ENCODE results near the gene TDRD6. TPM values are rescaled to one million over a fixed set of nuclear protein-coding genes. Genes with fewer than 3 reads are reported as not detected.

TDRD6 gene
- total and polyA plus RNA-seq, 4 donors, result 1.0 to 1.8 (median 1.6) TPM; not detected in 1

DNA sequence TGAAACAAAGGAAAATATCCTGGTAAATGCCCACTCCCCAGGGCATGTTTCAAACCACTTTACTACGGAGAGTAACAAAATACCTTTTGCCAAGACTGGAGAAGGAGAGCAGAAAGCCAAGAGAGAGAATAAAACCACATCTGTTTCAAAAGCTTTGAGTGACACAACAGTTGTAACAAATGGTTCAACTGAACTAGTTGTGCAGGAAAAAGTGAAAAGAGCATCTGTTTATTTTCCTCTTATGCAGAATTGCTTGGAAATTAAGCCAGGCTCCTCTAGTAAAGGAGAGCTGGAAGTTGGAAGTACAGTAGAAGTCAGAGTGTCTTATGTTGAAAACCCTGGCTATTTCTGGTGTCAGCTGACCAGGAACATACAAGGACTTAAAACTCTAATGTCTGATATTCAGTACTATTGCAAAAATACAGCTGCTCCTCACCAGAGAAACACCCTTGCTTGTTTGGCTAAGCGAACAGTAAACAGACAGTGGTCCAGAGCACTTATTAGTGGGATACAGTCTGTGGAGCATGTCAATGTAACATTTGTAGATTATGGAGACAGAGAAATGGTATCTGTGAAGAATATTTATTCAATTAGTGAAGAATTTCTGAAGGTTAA, 2.6 kb downstream of the TDRD6 start:
- H3K4me1 ChIP-seq (ENCODE audit: control insufficient read depth in 1 of 2, insufficient read depth in 2 of 2, low read length in 2 of 2), result no peaks in the 10 kb centered on the region
- DNase-seq, result no peak
- no peaks in the 10 kb centered on the region for H3K36me3 ChIP-seq (ENCODE audit: control insufficient read depth in 1 of 2, insufficient read depth in 2 of 2, low read length in 1 of 2)
- ATAC-seq (ENCODE audit: low FRiP score), result no peak
- no peak overlapping the region for H3K27ac ChIP-seq (ENCODE audit: low read depth in 1 of 2, low read length in 2 of 2)
- no peak overlapping the region for H3K4me3 ChIP-seq (ENCODE audit: low read length in 2 of 2)
- intact Hi-C loops (cut with DNase I), result no loop called here
- H3K27me3 ChIP-seq (ENCODE audit: control insufficient read depth in 1 of 2, insufficient read depth in 2 of 2, low read length in 1 of 2), result no peaks in the 10 kb centered on the region
- 78 to 84% methylated on average over 2 of the region's 2 CpGs for WGBS, 2 donors
- H3K9me3 ChIP-seq (ENCODE audit: control insufficient read depth, low read length), result no peaks in the 10 kb centered on the region

DNA sequence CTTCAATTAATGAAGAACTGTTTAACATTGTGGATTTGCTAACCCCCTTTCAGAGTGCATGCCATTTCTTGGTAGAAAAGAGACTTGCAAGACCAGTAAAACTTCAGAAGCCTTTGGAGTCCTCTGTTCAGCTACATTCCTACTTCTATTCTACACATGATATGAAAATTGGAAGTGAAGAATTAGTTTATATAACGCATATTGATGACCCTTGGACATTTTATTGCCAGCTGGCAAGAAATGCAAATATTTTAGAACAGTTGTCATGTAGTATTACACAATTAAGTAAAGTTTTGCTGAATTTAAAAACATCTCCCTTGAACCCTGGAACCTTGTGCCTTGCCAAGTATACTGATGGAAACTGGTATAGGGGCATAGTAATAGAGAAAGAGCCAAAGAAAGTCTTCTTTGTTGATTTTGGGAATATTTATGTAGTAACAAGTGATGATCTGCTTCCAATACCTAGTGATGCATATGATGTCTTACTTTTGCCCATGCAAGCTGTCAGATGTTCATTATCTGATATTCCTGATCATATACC, 3.3 kb downstream of the TDRD6 start:
- 74 to 91% methylated on average over 1 of the region's 1 CpG for WGBS, 2 donors
- no peaks in the 10 kb centered on the region for H3K36me3 ChIP-seq (ENCODE audit: control insufficient read depth in 1 of 2, insufficient read depth in 2 of 2, low read length in 1 of 2)
- ATAC-seq (ENCODE audit: low FRiP score), result no peak
- DNase-seq, result no peak
- H3K9me3 ChIP-seq (ENCODE audit: control insufficient read depth, low read length), result no peaks in the 10 kb centered on the region
- no peak overlapping the region for H3K27ac ChIP-seq (ENCODE audit: low read depth in 1 of 2, low read length in 2 of 2)
- H3K4me1 ChIP-seq (ENCODE audit: control insufficient read depth in 1 of 2, insufficient read depth in 2 of 2, low read length in 2 of 2), result no peaks in the 10 kb centered on the region
- no peak overlapping the region for H3K4me3 ChIP-seq (ENCODE audit: low read length in 2 of 2)
- no peaks in the 10 kb centered on the region for H3K27me3 ChIP-seq (ENCODE audit: control insufficient read depth in 1 of 2, insufficient read depth in 2 of 2, low read length in 1 of 2)
- intact Hi-C loops (cut with DNase I), result no loop called here

DNA sequence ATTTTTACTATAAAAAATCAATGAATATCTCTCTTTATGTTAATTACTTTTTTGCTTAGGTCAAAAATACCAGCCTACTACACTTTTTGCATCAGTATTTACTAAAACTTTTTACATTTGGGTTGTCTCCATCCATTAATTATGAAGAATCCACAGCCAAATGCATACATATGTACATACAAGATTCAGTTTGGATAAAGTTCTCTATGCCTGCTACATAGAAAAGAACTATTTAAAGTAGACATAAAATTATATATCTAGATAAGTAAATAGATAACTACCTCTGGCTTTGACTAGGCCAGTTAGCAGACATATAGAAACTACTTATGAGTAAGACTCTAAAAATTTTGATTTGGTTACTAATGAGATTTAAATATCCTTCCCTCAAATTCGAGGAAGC, 12.3 kb downstream of the TDRD6 start:
- DNase-seq (no peak), ATAC-seq (ENCODE audit: low FRiP score) (no peak)
- WGBS, 2 donors, result 84 to 87% methylated on average over 1 of the region's 1 CpG
- Histone ChIP-seq H3K4me3 (ENCODE audit: low read length in 2 of 2) (no peak overlapping the region), H3K9me3 (ENCODE audit: control insufficient read depth, low read length) (no peaks in the 10 kb centered on the region), H3K27ac (ENCODE audit: low read depth in 1 of 2, low read length in 2 of 2) (no peak overlapping the region), H3K4me1 (ENCODE audit: control insufficient read depth in 1 of 2, insufficient read depth in 2 of 2, low read length in 2 of 2) (no peaks in the 10 kb centered on the region), H3K27me3 (ENCODE audit: control insufficient read depth in 1 of 2, insufficient read depth in 2 of 2, low read length in 1 of 2) (no peaks in the 10 kb centered on the region), H3K36me3 (ENCODE audit: control insufficient read depth in 1 of 2, insufficient read depth in 2 of 2, low read length in 1 of 2) (no peaks in the 10 kb centered on the region)
- intact Hi-C loops (cut with DNase I), result no loop called here

DNA sequence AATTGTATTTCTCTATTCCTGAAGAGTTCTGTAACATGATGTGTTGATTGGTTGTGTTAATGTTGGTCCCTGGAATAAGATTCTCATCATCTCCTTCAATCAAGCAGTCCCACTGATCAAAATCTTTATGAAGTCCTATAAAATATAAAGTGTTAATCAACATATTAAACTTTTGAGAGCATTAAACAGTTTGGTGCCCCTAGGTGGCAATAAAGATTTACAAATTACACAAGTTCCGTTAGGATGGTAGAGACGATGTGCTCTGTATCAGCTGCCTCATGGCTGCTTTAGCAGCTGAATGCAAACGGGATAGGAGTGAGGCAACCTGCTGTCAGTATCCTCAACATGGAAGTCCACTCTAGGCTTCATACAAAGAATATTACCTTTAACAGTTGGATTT, 16.9 kb downstream of the TDRD6 start:
- Histone ChIP-seq H3K9me3 (ENCODE audit: control insufficient read depth, low read length) (no peaks in the 10 kb centered on the region), H3K4me3 (ENCODE audit: low read length in 2 of 2) (no peak overlapping the region), H3K36me3 (ENCODE audit: control insufficient read depth in 1 of 2, insufficient read depth in 2 of 2, low read length in 1 of 2) (no peaks in the 10 kb centered on the region), H3K4me1 (ENCODE audit: control insufficient read depth in 1 of 2, insufficient read depth in 2 of 2, low read length in 2 of 2) (no peaks in the 10 kb centered on the region), H3K27me3 (ENCODE audit: control insufficient read depth in 1 of 2, insufficient read depth in 2 of 2, low read length in 1 of 2) (no peaks in the 10 kb centered on the region), H3K27ac (ENCODE audit: low read depth in 1 of 2, low read length in 2 of 2) (no peak overlapping the region)
- no peak for DNase-seq
- 8 to 14% methylated on average over 3 of the region's 3 CpGs for WGBS, 2 donors
- intact Hi-C loops (cut with DNase I), result no loop called here
- ATAC-seq (ENCODE audit: low FRiP score), result no peak

DNA sequence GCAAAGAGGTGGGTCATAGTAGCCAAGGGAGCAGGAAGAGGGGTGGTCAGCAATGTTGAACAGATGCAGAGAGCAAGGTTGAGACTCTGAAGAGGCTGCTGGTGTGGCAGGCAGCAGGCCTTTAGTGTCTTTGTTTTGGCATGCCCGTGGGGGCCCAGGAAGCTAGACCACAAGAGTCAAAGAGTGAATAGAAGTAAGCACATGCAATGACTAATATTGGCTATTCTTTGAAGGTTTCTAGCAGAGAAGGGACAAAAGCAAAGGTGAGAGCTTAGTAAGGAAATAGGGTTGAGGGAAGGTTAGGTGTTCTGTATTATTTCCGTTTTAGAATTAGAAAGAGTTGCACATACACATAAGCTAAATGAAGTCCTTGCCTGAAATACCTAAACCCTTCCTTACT, 18.8 kb downstream of the TDRD6 start:
- intact Hi-C loops (cut with DNase I), result no loop called here
- Histone ChIP-seq H3K9me3 (ENCODE audit: control insufficient read depth, low read length) (no peaks in the 10 kb centered on the region), H3K27ac (ENCODE audit: low read depth in 1 of 2, low read length in 2 of 2) (no peak overlapping the region), H3K4me3 (ENCODE audit: low read length in 2 of 2) (no peak overlapping the region), H3K27me3 (ENCODE audit: control insufficient read depth in 1 of 2, insufficient read depth in 2 of 2, low read length in 1 of 2) (no peaks in the 10 kb centered on the region), H3K36me3 (ENCODE audit: control insufficient read depth in 1 of 2, insufficient read depth in 2 of 2, low read length in 1 of 2) (no peaks in the 10 kb centered on the region), H3K4me1 (ENCODE audit: control insufficient read depth in 1 of 2, insufficient read depth in 2 of 2, low read length in 2 of 2) (no peaks in the 10 kb centered on the region)
- ATAC-seq (ENCODE audit: low FRiP score) (no peak), DNase-seq (no peak)
- 87 to 91% methylated on average over 2 of the region's 2 CpGs for WGBS, 2 donors

DNA sequence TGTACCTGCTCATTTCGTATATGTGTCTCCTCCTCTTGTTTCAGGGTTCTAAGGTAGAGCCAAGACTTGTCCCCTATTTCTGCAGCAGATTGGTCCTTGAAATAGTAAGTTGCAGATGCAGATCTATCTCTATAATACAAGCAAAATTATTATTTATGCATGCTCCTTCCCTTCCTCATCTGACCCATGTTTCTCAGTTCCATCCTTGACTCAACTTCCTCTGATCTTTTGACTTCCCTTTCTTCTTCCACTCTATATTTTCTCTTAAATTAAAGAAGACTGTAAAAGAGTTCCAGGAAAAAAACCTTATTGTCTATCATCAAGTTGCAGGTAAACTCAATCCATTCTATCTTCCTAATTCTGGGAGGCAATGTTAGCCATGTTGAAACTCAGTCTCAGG, 23.8 kb downstream of the TDRD6 start:
- Histone ChIP-seq H3K9me3 (ENCODE audit: control insufficient read depth, low read length) (no peaks in the 10 kb centered on the region), H3K4me3 (ENCODE audit: low read length in 2 of 2) (no peak overlapping the region), H3K27me3 (ENCODE audit: control insufficient read depth in 1 of 2, insufficient read depth in 2 of 2, low read length in 1 of 2) (no peaks in the 10 kb centered on the region), H3K4me1 (ENCODE audit: control insufficient read depth in 1 of 2, insufficient read depth in 2 of 2, low read length in 2 of 2) (no peaks in the 10 kb centered on the region), H3K36me3 (ENCODE audit: control insufficient read depth in 1 of 2, insufficient read depth in 2 of 2, low read length in 1 of 2) (no peaks in the 10 kb centered on the region), H3K27ac (ENCODE audit: low read depth in 1 of 2, low read length in 2 of 2) (no peak overlapping the region)
- intact Hi-C loops (cut with DNase I), result no loop called here
- DNase-seq, result no peak
- ATAC-seq (ENCODE audit: low FRiP score), result no peak
- 86 to 93% methylated on average over 1 of the region's 1 CpG for WGBS, 2 donors

DNA sequence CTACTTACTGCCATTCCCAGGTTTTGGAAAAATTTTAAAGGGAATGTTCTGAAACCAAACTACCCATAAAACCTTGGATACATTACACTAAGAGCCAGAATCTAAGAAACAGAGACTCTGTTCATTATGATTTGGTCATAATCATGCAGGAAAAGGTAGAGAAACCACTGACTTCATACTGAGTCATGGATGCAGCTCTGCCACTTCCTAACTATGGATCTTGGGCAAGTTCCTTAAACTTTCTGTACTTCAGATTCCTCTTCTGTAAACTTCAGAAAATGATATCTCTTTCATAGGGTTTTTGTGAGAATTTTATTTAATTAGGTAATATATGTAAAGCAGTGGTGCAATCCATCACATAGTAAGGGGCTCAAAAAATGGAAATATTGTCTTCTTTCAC, 27.5 kb downstream of the TDRD6 start:
- Histone ChIP-seq H3K27me3 (ENCODE audit: control insufficient read depth in 1 of 2, insufficient read depth in 2 of 2, low read length in 1 of 2) (no peaks in the 10 kb centered on the region), H3K4me3 (ENCODE audit: low read length in 2 of 2) (no peak overlapping the region), H3K9me3 (ENCODE audit: control insufficient read depth, low read length) (peaks cover 1% of the 10 kb centered on the region), H3K36me3 (ENCODE audit: control insufficient read depth in 1 of 2, insufficient read depth in 2 of 2, low read length in 1 of 2) (no peaks in the 10 kb centered on the region), H3K4me1 (ENCODE audit: control insufficient read depth in 1 of 2, insufficient read depth in 2 of 2, low read length in 2 of 2) (no peaks in the 10 kb centered on the region), H3K27ac (ENCODE audit: low read depth in 1 of 2, low read length in 2 of 2) (no peak overlapping the region)
- ATAC-seq (ENCODE audit: low FRiP score), result no peak
- intact Hi-C loops (cut with DNase I), result no loop called here
- no peak for DNase-seq

DNA sequence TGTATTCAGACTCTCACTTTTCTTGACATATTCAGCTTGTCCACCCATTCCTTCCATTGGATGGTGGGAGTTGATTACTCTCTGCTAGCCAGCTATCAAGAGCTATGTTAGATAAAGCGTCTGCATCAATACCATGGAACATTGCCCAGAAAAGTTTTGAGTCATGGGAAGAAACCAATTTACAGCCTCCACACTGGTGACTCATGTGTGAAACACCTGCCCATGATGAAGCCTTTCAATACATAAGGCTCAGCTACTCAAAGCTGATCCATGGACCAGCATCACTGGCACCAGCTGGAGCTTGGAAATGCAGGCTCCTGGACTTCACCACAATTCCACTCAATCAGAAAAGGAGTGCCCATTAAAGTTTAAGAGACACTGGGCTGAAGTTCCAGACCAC, 31.4 kb downstream of the TDRD6 start:
- Histone ChIP-seq H3K27me3 (ENCODE audit: control insufficient read depth in 1 of 2, insufficient read depth in 2 of 2, low read length in 1 of 2) (no peaks in the 10 kb centered on the region), H3K27ac (ENCODE audit: low read depth in 1 of 2, low read length in 2 of 2) (no peak overlapping the region), H3K4me1 (ENCODE audit: control insufficient read depth in 1 of 2, insufficient read depth in 2 of 2, low read length in 2 of 2) (no peaks in the 10 kb centered on the region), H3K36me3 (ENCODE audit: control insufficient read depth in 1 of 2, insufficient read depth in 2 of 2, low read length in 1 of 2) (no peaks in the 10 kb centered on the region), H3K4me3 (ENCODE audit: low read length in 2 of 2) (no peak overlapping the region), H3K9me3 (ENCODE audit: control insufficient read depth, low read length) (peaks cover 3% of the 10 kb centered on the region)
- DNase-seq, result no peak
- intact Hi-C loops (cut with DNase I), result no loop called here
- 59 to 76% methylated on average over 1 of the region's 1 CpG for WGBS, 2 donors
- ATAC-seq (ENCODE audit: low FRiP score), result no peak

DNA sequence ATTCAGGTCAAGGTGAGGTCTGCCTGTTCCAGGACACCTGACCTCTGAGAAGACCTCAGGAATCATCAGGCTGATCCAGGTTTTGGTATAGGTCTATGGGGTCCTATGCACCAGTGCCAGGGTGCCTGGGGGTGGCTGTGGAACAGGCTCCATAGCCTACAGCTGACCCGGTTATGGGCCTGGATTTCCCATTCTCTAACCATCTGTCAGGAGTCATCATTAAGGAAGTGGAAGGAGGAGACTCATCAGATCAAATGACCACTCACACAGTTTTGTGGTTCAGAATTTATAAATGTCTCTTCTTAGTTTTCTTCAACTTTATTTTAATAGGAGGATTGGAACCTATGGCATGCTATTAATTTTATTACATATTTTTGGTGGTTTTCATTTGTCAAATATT, 32.7 kb downstream of the TDRD6 start:
- WGBS, 2 donors, result 91 to 95% methylated on average over 1 of the region's 1 CpG
- peaks cover 3% of the 10 kb centered on the region for H3K9me3 ChIP-seq (ENCODE audit: control insufficient read depth, low read length)
- ATAC-seq (ENCODE audit: low FRiP score) (no peak), DNase-seq (no peak)
- H3K27ac ChIP-seq (ENCODE audit: low read depth in 1 of 2, low read length in 2 of 2), result no peak overlapping the region
- intact Hi-C loops (cut with DNase I), result no loop called here
- no peaks in the 10 kb centered on the region for H3K36me3 ChIP-seq (ENCODE audit: control insufficient read depth in 1 of 2, insufficient read depth in 2 of 2, low read length in 1 of 2)
- H3K4me1 ChIP-seq (ENCODE audit: control insufficient read depth in 1 of 2, insufficient read depth in 2 of 2, low read length in 2 of 2), result no peaks in the 10 kb centered on the region
- no peak overlapping the region for H3K4me3 ChIP-seq (ENCODE audit: low read length in 2 of 2)
- H3K27me3 ChIP-seq (ENCODE audit: control insufficient read depth in 1 of 2, insufficient read depth in 2 of 2, low read length in 1 of 2), result no peaks in the 10 kb centered on the region

Measured in aorta (tissue), 5 donors.